OCI-LY7 (cell line): ENCODE data around the gene GDF2. TPM values are rescaled to one million over a fixed set of nuclear protein-coding genes. Genes with fewer than 3 reads are reported as not detected.

ENCODE experiments used
- BruUV-seq: library from RNA; stranded (reverse); fragments of 400-500 nt; replicated peaks from 2 replicates; lab custom pipeline; 2021; lab: Mats Ljungman, UMichigan
- CTCF ChIA-PET: fragments of 300-600 bp; sonication (Branson Sonifier 250); formaldehyde crosslinking; loops from one replicate; lab custom pipeline; 2022; ENCODE audit warnings: antibody characterized with exemption; ENCODE audit not compliant: unreplicated experiment; lab: Charles Lee
- POLR2A ChIA-PET: fragments of 300-600 bp; sonication (Branson Sonifier 250); formaldehyde crosslinking; loops from one replicate; lab custom pipeline; 2022; ENCODE audit warnings: antibody characterized with exemption; lab: Charles Lee
- DNase-seq: peaks from one replicate; pipeline ENCODE4 v3.0.0-alpha.2; 2015; ENCODE audit warnings: low spot score
- H2AFZ ChIP-seq: fragments of 200-600 bp; sonication (generic), shearing (Covaris generic); 2 replicates; pipeline ENCODE4 v1.6.1; 2014; ENCODE audit warnings: mild to moderate bottlenecking, antibody characterized with exemption, low read length, moderate library complexity
- H3K27ac ChIP-seq: fragments of 200-600 bp; sonication (generic); 2 replicates; pipeline ENCODE4 v1.5.1; 2014; ENCODE audit warnings: mixed run types, low read depth, mild to moderate bottlenecking, moderate library complexity, low read length, inconsistent platforms; ENCODE audit not compliant: poor library complexity, severe bottlenecking
- H3K36me3 ChIP-seq: fragments of 200-600 bp; sonication (generic); 2 replicates; pipeline ENCODE4 v1.6.1; 2014; ENCODE audit warnings: mild to moderate bottlenecking, antibody characterized with exemption, low read length, moderate library complexity, mixed read lengths; ENCODE audit not compliant: insufficient read depth
- H3K4me1 ChIP-seq: fragments of 200-600 bp; sonication (generic); 2 replicates; pipeline ENCODE4 v1.5.1; 2014; ENCODE audit warnings: mild to moderate bottlenecking, low read length; ENCODE audit not compliant: insufficient read depth, poor library complexity, severe bottlenecking
- H3K4me2 ChIP-seq: fragments of 200-600 bp; sonication (generic); 2 replicates; pipeline ENCODE4 v1.6.1; 2014; ENCODE audit warnings: mild to moderate bottlenecking, low read length
- H3K4me3 ChIP-seq: fragments of 200-600 bp; sonication (generic); 2 replicates; pipeline ENCODE4 v1.5.1; 2014; ENCODE audit warnings: mild to moderate bottlenecking, low read depth, low read length; ENCODE audit not compliant: poor library complexity, severe bottlenecking
- H3K79me2 ChIP-seq: fragments of 200-600 bp; sonication (generic); 2 replicates; pipeline ENCODE4 v1.6.1; 2016; ENCODE audit warnings: low read depth, mild to moderate bottlenecking, low read length, moderate library complexity, mixed read lengths; ENCODE audit not compliant: insufficient read depth
- H3K9me2 ChIP-seq: fragments of 200-600 bp; sonication (generic); 2 replicates; pipeline ENCODE4 v1.6.1; 2016; ENCODE audit warnings: mild to moderate bottlenecking, low read length, mixed read lengths; ENCODE audit not compliant: insufficient read depth
- H3K9me3 ChIP-seq: fragments of 200-600 bp; sonication (generic); 2 replicates; pipeline ENCODE4 v1.6.1; 2014; ENCODE audit warnings: mild to moderate bottlenecking, mixed run types, low read length, mixed read lengths
- H4K20me1 ChIP-seq: fragments of 200-600 bp; sonication (generic); 2 replicates; pipeline ENCODE4 v1.6.1; 2014; ENCODE audit warnings: mild to moderate bottlenecking, antibody characterized with exemption, low read length, moderate library complexity, mixed read lengths; ENCODE audit not compliant: insufficient read depth
- EZH2phosphoT487 ChIP-seq: fragments of 200-600 bp; sonication (generic); IDR thresholded peaks from 2 replicates; pipeline ENCODE4 v1.6.1; 2018; ENCODE audit warnings: low read depth, borderline replicate concordance, mild to moderate bottlenecking, mixed run types, antibody characterized with exemption, low read length, moderate library complexity, mixed read lengths
- intact Hi-C: fragments of 100-400 bp; cut with micrococcal nuclease; formaldehyde crosslinking; loops from one replicate; pipeline ENCODE4 v1.10.0; 2022; ENCODE audit not compliant: unreplicated experiment
- total RNA-seq, 2 experiments: library from RNA; depleted of rRNA in 1 of 2; stranded (reverse); fragments of >200 nt in 1 of 2; shearing (Covaris generic) in 1 of 2; gene quantifications; 2 replicates each; pipeline ENCODE4 v1.2.3, GENCODE V29; 2014 to 2022
- TF ChIP-seq, protein P1 (sequence below): fragments of 200-600 bp; sonication (generic); conservative IDR thresholded peaks from 2 replicates; pipeline ENCODE4 v1.5.1; 2014; ENCODE audit warnings: mild to moderate bottlenecking, antibody characterized with exemption, low read length, moderate library complexity, mixed read lengths

Gene GDF2
- total RNA-seq, 2 experiments from 2014 or later: not detected

DNA sequence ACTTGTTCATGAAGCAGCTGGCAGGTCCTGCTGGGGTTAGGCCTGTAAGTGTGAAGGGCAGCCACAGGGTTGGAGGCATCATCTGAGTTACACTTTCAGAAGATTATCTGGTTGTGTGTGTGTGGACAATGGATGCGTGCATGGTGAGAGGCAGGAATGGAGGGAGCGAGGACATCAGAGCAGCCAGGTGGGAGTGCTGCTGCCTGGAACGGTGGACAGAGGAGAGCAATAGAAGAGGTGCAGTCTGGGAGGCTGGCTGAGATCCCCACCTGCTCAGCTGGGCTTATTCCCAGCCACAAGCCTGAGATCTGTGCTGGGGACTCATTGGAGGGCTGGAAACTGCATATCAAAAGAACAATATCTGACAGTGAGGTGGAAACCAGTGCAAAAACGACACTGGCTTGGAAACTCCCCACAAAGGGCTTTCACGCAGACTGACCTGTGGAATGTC is 44.0 kb downstream of the GDF2 start:
- ChIA-PET CTCF (no interaction called here), POLR2A (no interaction called here)
- Histone ChIP-seq H3K9me3 (no peaks in the 10 kb centered on the region), H3K27ac (no peak overlapping the region), H3K4me3 (no peak overlapping the region), H4K20me1 (no peaks in the 10 kb centered on the region), H3K36me3 (no peaks in the 10 kb centered on the region), H3K4me1 (no peaks in the 10 kb centered on the region), H3K4me2 (no peak overlapping the region), H3K79me2 (no peaks in the 10 kb centered on the region), H2AFZ (no peak overlapping the region), H3K9me2 (no peaks in the 10 kb centered on the region)
- no peak for DNase-seq
- TF ChIP-seq EZH2phosphoT487: no peak
- TF ChIP-seq, protein P1, sequence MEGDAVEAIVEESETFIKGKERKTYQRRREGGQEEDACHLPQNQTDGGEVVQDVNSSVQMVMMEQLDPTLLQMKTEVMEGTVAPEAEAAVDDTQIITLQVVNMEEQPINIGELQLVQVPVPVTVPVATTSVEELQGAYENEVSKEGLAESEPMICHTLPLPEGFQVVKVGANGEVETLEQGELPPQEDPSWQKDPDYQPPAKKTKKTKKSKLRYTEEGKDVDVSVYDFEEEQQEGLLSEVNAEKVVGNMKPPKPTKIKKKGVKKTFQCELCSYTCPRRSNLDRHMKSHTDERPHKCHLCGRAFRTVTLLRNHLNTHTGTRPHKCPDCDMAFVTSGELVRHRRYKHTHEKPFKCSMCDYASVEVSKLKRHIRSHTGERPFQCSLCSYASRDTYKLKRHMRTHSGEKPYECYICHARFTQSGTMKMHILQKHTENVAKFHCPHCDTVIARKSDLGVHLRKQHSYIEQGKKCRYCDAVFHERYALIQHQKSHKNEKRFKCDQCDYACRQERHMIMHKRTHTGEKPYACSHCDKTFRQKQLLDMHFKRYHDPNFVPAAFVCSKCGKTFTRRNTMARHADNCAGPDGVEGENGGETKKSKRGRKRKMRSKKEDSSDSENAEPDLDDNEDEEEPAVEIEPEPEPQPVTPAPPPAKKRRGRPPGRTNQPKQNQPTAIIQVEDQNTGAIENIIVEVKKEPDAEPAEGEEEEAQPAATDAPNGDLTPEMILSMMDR: no peak
- intact Hi-C loops: no loop called here
- no TSS peak for BruUV-seq

DNA sequence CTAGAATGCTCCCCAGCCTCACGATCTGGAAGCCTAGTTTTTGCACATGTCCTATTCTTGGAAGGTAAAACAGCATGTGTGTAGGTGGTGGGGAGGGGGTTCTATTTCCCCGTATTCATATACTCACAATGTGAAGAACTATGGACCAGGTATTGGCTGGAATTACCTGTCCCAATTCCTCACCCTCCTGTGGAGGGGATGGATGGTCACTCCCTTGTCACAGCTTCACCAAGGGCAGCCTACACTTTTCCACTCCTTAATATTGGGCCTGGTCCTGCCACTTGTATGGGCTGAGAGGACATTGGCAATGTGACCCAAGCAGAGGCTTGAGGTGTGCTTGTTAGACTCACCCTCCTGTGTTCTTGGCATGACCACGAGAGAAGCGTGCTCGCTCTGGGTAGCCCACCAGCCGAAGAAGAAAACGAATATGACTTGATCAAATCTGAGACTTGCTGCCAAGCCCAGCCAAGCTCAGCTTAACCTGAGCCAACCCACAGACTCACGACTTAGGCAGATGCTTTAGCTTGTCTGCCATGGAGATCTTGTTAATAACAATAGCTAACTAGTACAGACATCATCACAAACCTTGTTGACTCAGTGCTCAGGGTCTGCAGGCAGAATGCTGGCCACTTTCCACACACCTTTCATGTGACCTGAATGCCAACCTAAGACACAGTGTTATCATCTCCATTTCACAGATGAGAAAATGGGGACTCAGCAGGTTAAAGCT is 44.6 kb downstream of the GDF2 start:
- no peak for DNase-seq
- Histone ChIP-seq H3K4me3 (no peak overlapping the region), H4K20me1 (no peaks in the 10 kb centered on the region), H3K79me2 (no peaks in the 10 kb centered on the region), H3K4me1 (no peaks in the 10 kb centered on the region), H3K9me3 (no peaks in the 10 kb centered on the region), H3K27ac (no peak overlapping the region), H3K36me3 (no peaks in the 10 kb centered on the region), H2AFZ (no peak overlapping the region), H3K9me2 (no peaks in the 10 kb centered on the region), H3K4me2 (no peak overlapping the region)
- POLR2A ChIA-PET: no interaction called here
- BruUV-seq: no TSS peak
- CTCF ChIA-PET: no interaction called here
- TF ChIP-seq, protein P1: no peak
- TF ChIP-seq EZH2phosphoT487: no peak
- intact Hi-C loops: no loop called here

DNA sequence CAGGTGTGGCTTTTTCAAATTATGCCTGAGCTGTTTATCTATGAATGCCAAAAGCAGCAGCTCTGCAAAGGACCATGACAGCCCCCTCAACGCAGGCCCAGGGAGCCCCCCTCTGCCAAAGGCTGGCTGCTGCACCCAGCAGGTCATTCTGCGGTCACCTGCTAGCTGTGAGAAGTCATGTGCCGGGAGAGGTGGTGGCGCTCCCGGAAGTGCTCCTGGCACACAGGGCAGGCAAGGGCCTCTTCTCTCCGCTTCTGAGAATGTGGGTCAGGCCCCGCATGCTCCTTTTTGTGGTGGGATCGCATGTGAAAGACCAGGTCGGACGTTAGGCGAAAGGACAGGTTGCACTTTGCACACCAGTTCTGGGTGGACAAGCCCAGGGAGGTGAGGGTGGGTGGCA is 45.4 kb downstream of the GDF2 start:
- no peaks in the 10 kb centered on the region for H3K9me3 ChIP-seq
- no TSS peak for BruUV-seq
- H3K27ac ChIP-seq: no peak overlapping the region
- intact Hi-C loops: no loop called here
- no peaks in the 10 kb centered on the region for H3K36me3 ChIP-seq
- no peaks in the 10 kb centered on the region for H4K20me1 ChIP-seq
- TF ChIP-seq, protein P1: no peak
- TF ChIP-seq EZH2phosphoT487: no peak
- no peak for DNase-seq
- ChIA-PET CTCF (no interaction called here), POLR2A (no interaction called here)
- H3K79me2 ChIP-seq: no peaks in the 10 kb centered on the region
- H3K4me2 ChIP-seq: no peak overlapping the region
- H3K9me2 ChIP-seq: no peaks in the 10 kb centered on the region
- H2AFZ ChIP-seq: no peak overlapping the region
- no peak overlapping the region for H3K4me3 ChIP-seq
- no peaks in the 10 kb centered on the region for H3K4me1 ChIP-seq
